Mucosa of rectum (tissue), 2 donors: ENCODE measurements around the gene UMAD1.
"Not testable (repeated sequence)": the region's sequence is repeated elsewhere in the genome, so short reads cannot be mapped to it uniquely, and the experiment has no call there.

Source experiments
- H3K27ac ChIP-seq, 2 donors: one replicate each; pipeline ENCODE4 v1.7.0; 2013; ENCODE audit warnings: inconsistent platforms in 2 of 2, low read depth in 2 of 2, low read length in 2 of 2
- H3K27me3 ChIP-seq, 2 donors: one replicate each; pipeline ENCODE4 v1.7.0; 2013; ENCODE audit warnings: low read length in 2 of 2; ENCODE audit not compliant: control insufficient read depth in 2 of 2, insufficient read depth in 2 of 2
- H3K36me3 ChIP-seq, 2 donors: one replicate each; pipeline ENCODE4 v1.7.0; 2013; ENCODE audit warnings: low read length in 2 of 2; ENCODE audit not compliant: control insufficient read depth in 2 of 2, insufficient read depth in 2 of 2
- H3K4me1 ChIP-seq, 2 donors: one replicate each; pipeline ENCODE4 v1.7.0; 2013; ENCODE audit warnings: low read length in 2 of 2, mild to moderate bottlenecking in 1 of 2; ENCODE audit not compliant: control insufficient read depth in 2 of 2, insufficient read depth in 2 of 2
- H3K4me3 ChIP-seq, 2 donors: one replicate each; pipeline ENCODE4 v1.7.0; 2013; ENCODE audit warnings: low read length in 2 of 2
- H3K9ac ChIP-seq, 2 donors: one replicate each; pipeline ENCODE4 v1.7.0; 2013; ENCODE audit warnings: low read length in 2 of 2, low read depth in 1 of 2, mild to moderate bottlenecking in 1 of 2
- H3K9me3 ChIP-seq, 2 donors: one replicate each; pipeline ENCODE4 v1.7.0; 2013; ENCODE audit warnings: low read length in 2 of 2; ENCODE audit not compliant: control insufficient read depth in 2 of 2
- donor health status: healthy.
- donor health status: Normal muscosa, but diverticular disease.

Gene UMAD1

GRCh38 chr7:7793249-7793648 lies 152.7 kb downstream of the UMAD1 start:
- Histone ChIP-seq H3K4me1 (no peaks in the 10 kb centered on the region), H3K27ac (no peak overlapping the region), H3K9me3 (no peaks in the 10 kb centered on the region), H3K9ac (no peak overlapping the region), H3K36me3 (no peaks in the 10 kb centered on the region), H3K27me3 (no peaks in the 10 kb centered on the region), H3K4me3 (no peak overlapping the region)

- H3K4me3 ChIP-seq = no peak overlapping the region
- H3K36me3 ChIP-seq = no peaks in the 10 kb centered on the region
- H3K9ac ChIP-seq = no peak overlapping the region
- H3K27ac ChIP-seq = no peak overlapping the region
- no peaks in the 10 kb centered on the region for H3K4me1 ChIP-seq
- H3K9me3 ChIP-seq = no peaks in the 10 kb centered on the region
- H3K27me3 ChIP-seq = no peaks in the 10 kb centered on the region
Observed at GRCh38 chr7:7793921-7794320, 153.4 kb downstream of the UMAD1 start.

DNA sequence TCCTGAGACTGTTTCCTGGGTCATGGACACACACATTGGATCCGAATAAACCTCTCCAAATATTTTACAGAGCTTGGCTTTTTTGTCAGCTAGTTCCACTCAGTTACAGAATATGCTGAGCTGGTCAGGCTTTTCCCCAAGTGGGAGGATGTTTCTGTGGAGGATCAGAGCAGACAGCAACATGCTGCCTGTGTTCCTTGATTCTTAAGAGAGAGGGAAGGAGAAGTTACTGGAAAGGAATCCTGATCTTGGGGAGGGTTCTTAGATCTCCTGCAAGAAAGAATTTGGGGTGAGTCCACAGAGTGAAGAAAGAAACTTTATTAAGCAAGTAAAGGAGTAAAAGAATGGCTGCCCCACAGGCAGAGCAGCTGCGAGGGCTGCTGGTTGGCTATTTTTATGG lies 154.7 kb downstream of the UMAD1 start:
- H3K4me1 ChIP-seq = no peaks in the 10 kb centered on the region
- H3K27ac ChIP-seq = no peak overlapping the region
- no peaks in the 10 kb centered on the region for H3K9me3 ChIP-seq
- no peak overlapping the region for H3K9ac ChIP-seq
- H3K27me3 ChIP-seq = no peaks in the 10 kb centered on the region
- H3K36me3 ChIP-seq = no peaks in the 10 kb centered on the region
- H3K4me3 ChIP-seq = no peak overlapping the region

DNA sequence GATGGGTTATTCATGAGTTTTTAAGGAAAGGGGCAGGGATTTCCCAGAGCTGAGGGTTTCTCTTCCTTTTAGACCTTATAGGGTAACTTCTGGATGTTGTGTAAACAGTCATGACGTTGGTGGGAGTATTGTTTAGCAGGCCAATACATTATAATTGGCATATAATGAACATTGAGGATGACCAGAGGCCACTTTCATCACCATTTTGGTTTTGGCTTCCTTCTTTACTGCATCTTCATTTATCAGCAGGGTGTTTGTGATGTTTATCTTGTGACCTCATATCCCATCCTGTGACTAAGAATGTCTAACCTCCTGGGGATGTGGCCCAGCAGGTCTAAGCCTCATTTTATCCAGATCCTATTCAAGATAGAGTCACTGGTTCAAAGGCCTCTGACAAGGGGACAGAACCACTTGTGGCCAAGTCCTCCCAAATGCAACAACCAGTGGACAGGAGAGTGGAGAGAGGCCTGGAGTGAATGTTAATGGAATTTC lies 155.1 kb downstream of the UMAD1 start:
- Histone ChIP-seq H3K9ac (no peak overlapping the region), H3K27ac (no peak overlapping the region), H3K36me3 (no peaks in the 10 kb centered on the region), H3K27me3 (no peaks in the 10 kb centered on the region), H3K4me1 (no peaks in the 10 kb centered on the region), H3K4me3 (no peak overlapping the region), H3K9me3 (no peaks in the 10 kb centered on the region)

GRCh38 chr7:7798510-7798909 lies 158.0 kb downstream of the UMAD1 start:
- Histone ChIP-seq H3K4me3 (no peak overlapping the region), H3K27ac (no peak overlapping the region), H3K4me1 (no peaks in the 10 kb centered on the region), H3K9me3 (no peaks in the 10 kb centered on the region), H3K27me3 (no peaks in the 10 kb centered on the region), H3K9ac (no peak overlapping the region), H3K36me3 (no peaks in the 10 kb centered on the region)

- no peaks in the 10 kb centered on the region for H3K9me3 ChIP-seq
- H3K27ac ChIP-seq = no peak overlapping the region
- H3K27me3 ChIP-seq = no peaks in the 10 kb centered on the region
- H3K9ac ChIP-seq = no peak overlapping the region
- H3K4me3 ChIP-seq = no peak overlapping the region
- no peaks in the 10 kb centered on the region for H3K4me1 ChIP-seq
- no peaks in the 10 kb centered on the region for H3K36me3 ChIP-seq
Observed at GRCh38 chr7:7799138-7799537, 158.6 kb downstream of the UMAD1 start.

DNA sequence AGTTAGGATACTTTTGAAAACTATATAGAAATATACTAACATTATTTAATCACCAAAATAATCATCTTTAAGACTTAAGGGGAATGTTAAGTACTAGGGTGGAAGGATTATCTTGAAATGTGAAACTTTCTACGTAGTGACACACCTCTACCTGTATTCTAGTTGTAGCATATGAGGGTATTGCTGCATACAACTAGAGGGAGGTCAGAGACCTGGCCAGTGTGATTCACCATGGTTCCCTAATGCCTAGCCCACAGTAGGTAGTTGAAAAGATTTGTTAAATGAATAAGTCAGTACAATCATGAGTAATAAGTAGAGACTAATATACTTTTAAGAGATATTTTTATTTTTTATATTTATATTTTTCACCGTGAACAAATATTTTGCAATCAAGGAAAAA lies 162.0 kb downstream of the UMAD1 start:
- Histone ChIP-seq H3K4me3 (no peak overlapping the region), H3K4me1 (no peaks in the 10 kb centered on the region), H3K27me3 (no peaks in the 10 kb centered on the region), H3K9ac (no peak overlapping the region), H3K27ac (no peak overlapping the region), H3K36me3 (no peaks in the 10 kb centered on the region), H3K9me3 (no peaks in the 10 kb centered on the region)

DNA sequence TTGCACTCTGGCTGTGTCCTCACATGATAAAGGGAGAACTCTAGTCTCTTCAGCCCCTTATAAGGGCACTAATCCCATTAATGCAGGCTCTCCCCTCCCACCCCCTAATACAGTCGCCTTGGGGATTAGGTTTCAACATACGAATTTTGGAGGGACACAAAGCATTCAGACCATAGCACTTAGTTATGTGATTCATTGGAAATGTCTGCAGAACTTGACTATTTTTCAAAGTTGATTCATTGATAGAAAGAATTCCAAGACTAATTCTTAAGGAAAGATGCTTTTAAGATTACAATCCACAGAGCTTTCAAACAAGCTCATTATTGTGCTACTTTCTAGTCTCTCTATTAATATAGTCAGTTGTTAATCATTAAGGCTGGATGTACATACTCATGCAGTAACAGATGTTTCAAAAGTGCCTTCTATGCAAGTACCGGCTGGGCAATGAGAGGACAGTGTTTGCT lies 163.2 kb downstream of the UMAD1 start:
- H3K9ac ChIP-seq = no peak overlapping the region
- H3K4me1 ChIP-seq = no peaks in the 10 kb centered on the region
- H3K4me3 ChIP-seq = no peak overlapping the region
- H3K9me3 ChIP-seq = no peaks in the 10 kb centered on the region
- no peaks in the 10 kb centered on the region for H3K36me3 ChIP-seq
- no peaks in the 10 kb centered on the region for H3K27me3 ChIP-seq
- H3K27ac ChIP-seq = no peak overlapping the region

DNA sequence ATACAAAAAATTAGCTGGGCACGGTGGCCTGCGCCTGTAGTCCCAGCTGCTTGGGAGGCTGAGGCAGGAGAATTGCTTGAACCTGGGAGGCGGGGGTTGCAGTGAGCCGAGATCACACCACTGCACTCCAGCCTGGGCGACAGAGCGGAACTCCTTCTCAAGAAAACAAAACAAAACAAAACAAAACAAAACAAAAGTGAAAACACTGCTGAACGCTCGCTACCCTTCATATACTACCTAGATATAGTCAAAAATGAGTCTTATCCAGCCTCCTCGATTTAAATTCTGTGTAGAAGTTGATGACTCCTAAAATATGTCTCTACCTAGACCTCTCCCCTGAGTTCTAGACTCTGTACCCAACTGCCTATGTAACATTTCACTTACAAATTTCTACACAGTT lies 164.3 kb downstream of the UMAD1 start:
- H3K4me1 ChIP-seq, H3K27ac ChIP-seq, H3K36me3 ChIP-seq, H3K4me3 ChIP-seq, H3K9ac ChIP-seq, H3K9me3 ChIP-seq, H3K27me3 ChIP-seq: not testable (repeated sequence)

- no peaks in the 10 kb centered on the region for H3K9me3 ChIP-seq
- no peak overlapping the region for H3K4me3 ChIP-seq
- no peak overlapping the region for H3K27ac ChIP-seq
Observed at GRCh38 chr7:7805511-7806153, 165.1 kb downstream of the UMAD1 start.

DNA sequence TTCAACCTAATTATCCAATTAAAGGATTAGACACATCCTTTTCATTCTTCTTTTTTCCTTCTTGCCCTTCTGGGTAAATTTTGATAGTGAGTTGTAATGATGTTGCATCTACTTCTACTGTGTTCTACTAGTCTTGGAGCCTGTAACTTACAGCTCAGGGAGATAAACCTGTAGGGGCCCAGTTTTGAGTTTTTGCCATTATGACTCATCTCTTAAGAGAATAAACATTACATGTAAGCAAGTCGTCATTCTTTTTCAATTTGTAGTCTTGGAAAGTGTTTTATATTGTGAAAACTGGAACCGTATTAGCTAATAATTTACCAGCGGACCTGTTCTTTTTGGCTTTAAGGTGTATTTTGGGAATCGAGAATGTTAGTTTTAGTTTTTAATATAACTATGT lies 167.6 kb downstream of the UMAD1 start:
- Histone ChIP-seq H3K4me1 (no peaks in the 10 kb centered on the region), H3K36me3 (no peaks in the 10 kb centered on the region), H3K9ac (no peak overlapping the region), H3K4me3 (no peak overlapping the region), H3K27ac (no peak overlapping the region), H3K27me3 (no peaks in the 10 kb centered on the region), H3K9me3 (no peaks in the 10 kb centered on the region)

More at GRCh38 chr7:7805511-7806153, 165.1 kb downstream of the UMAD1 start:
- Histone ChIP-seq H3K36me3 (no peaks in the 10 kb centered on the region), H3K9ac (no peak overlapping the region), H3K4me1 (no peaks in the 10 kb centered on the region), H3K27me3 (no peaks in the 10 kb centered on the region)
